NCI-H446 treated with DMSO at 0.1 percent for 48 hours (cell line): ENCODE measurements around the gene MMP20.

ENCODE experiments used
- DNase-seq: peaks from one replicate; lab custom pipeline; 2025; lab: John Stamatoyannopoulos, UW

The MMP20 gene

DNA sequence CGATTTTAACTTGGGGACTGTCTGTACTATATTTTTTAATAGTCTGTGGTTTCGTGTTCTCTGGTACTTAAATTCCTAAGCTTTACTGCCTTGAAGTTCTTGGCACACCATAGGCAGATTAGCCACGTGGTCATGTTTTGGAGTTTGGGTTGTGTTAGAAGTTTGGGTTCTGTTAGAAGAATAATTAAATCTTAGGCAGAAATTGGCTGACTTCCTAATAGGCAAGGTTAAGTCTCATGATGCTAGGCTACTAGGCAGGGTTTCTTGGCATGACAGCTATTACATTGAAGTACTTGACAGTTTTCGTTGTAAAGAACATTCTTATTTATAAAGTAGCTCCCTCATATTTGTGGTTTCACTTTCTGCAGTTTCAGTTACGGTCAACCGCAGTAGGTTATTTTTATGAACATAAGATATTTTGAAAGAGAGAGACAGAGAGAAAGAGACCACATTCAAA lies 64.5 kb downstream of the MMP20 start:
- no peak for DNase-seq

DNA sequence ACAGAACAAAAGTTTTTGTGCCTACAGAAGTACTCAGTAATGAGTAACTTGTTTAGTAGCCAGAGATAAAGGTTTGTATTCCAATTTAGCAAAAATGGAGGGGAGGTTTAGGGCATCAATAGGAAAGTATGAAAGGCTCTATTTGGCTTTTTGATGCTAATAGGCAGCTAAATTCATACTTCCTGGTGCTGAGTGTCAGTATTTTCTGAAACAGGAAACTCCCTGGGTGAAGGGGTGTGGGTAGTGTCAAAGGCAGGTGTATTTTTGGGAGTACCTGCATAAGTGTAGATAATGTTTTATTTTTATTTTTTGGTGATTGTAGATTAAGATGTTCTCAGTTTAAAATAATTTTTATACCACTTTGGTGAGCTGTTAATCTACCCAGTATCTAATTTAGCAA lies 65.3 kb downstream of the MMP20 start:
- no peak for DNase-seq

DNA sequence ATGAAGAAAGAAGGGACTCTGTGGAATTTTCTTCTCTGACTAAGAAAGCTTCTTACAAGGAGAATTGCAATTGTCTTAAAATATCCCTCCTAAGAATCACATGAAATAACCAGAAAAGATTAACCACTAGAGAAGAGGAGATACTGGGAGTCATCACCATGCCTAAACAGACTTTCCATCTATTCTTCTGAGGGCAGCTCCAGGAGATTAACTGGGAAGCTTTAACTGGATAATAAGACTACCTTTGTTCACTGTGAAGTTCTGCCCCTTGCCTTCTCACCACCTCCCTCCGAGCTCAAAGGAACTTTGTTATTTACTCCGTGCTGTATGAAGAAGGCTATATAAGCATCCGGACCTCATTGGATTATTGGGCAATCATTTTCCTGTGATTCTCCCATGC lies 70.0 kb downstream of the MMP20 start:
- DNase-seq = no peak

DNA sequence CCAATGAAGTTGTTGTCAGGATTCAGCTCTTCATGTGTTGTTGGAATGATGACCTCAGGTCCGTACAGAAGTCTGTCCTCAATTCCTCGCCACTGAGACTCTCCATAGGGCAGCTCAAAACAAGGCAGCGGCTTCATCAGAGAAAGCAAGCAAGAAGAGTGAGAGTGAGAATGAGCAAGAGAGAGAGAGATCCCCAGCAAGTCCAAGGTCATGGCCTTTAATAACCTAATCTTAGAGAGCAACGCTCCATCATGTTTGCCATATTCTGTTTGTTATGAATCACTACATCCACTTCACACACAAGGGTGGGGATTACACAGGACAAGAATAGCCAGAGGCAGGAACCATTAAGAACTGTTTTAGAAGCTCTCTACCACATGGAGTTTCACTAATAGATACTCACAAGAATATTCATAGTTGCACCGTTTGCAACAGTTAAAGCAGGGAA lies 71.3 kb downstream of the MMP20 start:
- no peak for DNase-seq

DNA sequence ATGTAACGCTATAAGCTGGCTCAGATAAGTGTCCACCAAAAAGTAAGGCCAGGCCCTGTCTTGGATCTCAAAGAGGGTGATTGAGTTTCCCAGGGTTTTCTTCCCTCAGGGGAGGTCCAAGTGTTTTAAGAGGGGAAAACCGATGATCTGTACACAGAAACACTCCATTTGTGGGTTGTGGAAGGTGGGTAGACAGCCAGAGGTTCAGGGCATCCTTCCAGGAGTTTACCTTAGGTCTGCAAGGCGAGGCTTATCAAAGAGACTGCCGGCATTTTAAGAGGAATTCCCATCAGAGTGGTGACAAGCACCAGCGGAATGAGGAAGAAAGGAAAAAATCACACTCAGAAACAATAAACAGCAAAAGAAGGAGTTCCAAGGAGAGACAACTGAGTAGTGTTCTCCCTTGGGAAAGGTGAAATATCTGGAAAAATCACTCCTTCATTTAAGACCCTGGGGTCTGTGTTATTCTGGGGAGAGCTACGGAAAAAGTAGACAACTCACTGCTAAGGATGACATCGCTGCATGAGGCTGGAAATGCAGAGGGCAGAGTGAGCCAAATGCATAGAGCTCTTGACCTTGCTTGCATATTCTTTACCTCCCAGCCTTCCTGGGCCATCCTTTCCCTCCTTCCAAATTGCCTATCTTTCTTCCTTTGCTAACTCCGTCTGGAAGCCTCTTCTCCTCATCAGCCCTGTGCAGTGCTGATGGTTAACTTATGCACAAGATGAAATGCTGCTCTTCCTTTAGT lies 72.5 kb downstream of the MMP20 start:
- DNase-seq = no peak

DNA sequence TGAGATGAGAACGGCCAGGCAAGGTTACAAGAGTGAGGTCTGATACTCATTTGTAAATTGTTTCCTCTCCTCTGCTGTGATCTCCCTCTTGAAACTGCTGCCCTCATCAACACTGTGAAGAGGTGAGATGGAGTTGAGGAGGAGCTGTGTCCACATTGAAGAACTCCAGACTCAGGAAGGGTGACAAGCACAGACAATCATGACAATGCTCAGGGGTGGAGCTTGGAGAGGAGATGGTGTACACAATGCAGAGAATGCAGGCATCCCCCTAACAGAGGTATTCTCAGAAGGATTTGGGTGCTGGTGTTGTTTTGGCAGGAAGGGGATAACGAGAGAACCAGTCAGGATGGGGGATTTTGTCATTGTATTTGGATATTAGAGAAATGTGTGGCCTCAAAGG lies 73.1 kb downstream of the MMP20 start:
- no peak for DNase-seq

DNA sequence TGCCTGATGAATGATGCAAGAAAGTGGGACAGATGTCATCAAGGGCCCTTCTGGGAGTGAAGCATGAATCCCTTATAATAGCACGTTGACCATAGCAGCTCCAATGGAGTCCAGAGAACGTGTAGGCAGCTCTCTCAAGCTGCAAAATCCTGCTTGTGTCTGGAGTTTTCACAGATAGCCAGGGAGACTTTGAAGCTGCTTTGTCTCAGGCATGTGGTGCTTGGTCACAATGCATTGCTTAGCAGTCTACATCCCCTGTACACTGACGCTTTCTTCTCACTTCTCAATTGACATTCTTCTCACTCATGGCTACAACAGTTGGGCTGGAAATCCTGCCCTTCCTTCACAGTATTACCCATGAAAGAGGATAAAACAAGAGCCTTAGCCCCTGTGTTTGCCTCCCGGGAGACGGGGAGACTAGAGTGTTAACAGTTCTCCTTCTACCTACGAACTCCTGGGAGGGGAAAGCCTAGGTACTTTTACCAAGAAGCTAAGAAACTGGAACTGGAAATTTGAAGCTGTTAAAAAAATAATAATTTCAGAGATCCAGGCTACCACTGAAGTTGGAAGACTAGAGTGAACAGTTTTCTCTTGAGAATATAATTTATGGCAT lies 73.9 kb downstream of the MMP20 start:
- DNase-seq = no peak

DNA sequence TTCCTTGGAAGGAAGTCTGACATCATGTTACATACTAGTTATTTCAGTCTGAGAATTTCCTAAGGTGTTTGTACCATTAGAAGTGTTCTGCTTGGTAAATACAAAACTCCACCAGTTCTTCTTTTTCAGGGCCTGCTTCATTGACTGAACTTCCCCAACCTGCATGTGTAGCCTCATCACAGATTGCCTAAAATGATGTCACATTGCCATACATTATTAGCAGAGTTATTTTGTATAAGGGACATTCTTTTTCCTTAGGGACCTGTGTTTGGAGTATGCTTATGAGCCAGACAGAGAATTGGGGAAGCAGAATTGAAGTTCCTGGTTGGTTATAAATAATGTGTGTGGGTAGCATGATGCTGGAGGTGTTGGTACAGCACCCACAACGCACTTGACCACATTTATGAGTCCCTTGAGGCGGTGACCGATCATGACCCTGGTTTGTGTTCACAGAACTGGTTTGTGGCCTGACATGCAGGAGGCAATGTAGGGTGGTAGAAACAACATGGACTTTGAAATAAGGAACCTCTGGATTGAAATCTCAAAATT lies 78.1 kb downstream of the MMP20 start:
- DNase-seq = no peak

DNA sequence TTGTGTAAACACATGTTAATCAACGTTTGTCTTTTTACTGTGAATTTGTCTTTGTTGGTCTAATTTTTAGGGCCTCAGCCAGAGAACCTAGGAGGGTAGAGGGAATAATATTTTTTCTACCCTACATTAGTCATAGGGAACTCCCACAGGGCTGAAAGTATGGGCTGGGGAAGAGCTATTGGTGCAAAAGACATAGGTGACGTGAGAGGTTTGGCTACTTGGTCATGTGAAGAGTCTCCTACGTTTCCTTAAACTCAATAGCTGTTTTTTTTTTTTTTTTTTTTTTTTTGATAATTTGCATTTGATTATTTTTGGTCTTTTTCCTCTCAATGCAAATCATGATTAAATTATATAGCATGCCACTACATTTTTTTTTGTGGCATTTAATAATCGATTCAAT lies 78.7 kb downstream of the MMP20 start:
- DNase-seq = no peak

DNA sequence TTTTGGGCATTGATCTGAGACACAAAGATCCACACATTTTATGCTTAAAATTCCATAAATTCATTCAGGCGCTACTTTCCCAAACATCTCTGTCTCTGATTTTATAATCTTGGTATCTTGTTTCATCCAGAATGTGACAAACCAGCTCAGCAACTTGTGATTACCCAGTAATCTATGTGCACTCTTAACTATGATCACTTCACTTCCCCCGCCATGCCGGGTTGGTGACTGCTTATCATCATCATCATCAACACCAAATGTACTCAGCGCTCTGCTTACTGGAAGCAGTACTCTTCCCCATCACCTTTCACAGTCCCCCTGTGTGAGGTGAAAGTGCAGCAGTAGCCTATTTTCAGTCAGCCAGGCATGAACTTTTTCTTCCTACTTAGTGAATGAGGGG lies 79.4 kb downstream of the MMP20 start:
- DNase-seq = no peak

DNA sequence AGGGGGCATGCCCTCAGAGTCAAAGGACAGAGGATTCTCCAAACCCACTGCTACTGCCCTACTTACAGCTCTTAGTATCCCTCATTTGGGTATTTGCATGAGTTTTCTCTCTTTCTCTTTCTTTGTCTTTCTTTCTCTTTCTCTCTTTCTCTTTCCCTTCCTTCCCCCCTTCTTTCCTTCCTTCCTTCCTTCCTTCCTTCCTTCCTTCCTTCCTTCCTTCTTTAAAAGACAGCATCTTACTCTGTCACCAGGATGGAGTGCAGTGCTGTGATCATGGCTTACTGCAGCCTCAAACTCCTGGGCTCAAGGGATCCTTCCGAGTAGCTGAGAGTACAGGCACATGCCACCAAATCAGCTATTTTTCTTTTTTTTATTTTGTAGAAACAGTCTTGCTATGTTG lies 80.5 kb downstream of the MMP20 start:
- no peak for DNase-seq

DNA sequence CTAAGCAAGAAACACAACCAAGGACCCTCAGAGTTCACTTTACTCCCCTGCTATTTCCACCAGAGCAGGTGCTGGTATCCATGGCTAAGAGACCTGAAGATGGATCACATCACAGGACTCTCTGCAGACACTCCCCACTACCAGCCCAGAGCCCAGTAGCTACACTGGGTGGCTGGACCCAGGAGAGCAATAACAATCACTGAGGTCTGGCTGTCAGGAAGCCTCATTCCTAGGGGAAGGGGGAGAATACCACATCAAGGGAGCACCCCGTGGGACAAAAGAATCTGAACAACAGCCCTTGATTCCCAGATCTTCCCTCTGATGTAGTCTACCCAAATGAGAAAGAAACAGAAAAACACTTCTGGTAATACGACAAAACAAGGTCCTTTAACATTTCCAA lies 85.6 kb downstream of the MMP20 start:
- no peak for DNase-seq

DNA sequence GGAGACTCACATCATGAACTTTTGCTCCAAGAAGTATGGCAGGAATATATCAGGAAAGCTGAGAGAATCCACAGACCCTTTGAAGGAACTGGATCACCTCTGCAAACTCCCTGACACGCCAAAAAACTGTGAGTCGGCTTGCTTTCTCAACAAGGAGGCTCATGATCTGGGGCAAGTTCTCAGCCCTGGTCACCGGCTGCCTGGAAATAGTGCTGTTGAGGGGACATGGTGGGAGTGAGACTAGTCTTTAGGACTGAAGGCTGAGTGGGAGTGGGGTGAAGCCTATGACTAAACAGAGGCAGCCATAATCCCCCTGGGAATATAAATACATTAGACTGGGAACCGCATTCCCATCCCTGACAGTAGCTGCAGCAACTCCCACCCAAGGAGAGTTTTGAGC lies 86.2 kb downstream of the MMP20 start:
- DNase-seq = no peak

DNA sequence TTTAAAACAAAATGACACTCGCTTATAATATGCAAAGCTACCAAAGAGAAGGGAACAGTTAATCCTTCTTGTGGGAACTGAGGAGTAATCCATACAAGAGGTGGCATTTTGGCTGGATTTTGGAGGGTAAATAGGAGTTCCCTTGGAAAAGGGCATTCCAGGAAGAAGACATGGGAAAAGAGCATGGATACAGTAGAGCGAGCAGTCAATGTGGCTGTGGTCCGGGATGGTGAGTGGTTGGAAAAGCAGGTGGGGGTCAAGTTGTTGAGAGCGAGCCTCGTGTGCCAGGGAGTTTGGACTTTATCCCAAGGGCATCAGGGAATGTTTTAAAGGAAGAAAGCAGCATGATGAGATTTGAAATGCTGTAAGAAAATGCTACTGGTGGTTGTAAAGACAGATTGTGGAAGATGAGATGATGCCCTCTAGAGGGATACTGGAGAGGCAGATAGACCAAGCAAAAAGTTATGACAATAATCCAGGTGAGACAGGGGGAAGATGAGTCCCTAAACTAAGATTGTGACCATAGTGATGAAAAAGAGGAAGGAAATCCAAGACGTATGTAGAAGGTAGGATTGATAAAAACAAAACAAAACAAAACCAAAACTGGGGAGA lies 90.8 kb downstream of the MMP20 start:
- no peak for DNase-seq

DNA sequence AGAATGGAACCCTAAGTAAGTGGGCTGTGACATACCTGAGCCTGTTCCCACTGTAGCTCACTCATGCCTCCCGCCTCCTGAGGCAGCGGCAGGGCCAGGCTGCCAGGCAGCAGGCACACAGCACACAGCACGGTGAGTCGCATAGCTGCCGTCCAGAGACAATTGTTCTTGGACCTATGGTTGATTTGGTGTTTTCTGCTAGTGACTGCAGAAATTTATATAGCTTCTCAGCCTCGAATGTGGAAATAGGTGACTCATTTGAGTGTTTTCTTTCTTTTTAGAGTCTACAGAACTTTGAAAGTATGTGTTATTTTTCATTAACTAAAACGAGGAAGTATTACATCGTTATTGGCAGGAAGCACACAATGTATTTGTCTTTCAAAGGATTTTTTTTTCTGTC lies 94.6 kb downstream of the MMP20 start, which contains the start of gene MMP7:
MMP7 (minus strand) TSS at position 190 of the 400 bp plus-strand sequence; CDS start at position 143, 47 bp downstream.
- no peak for DNase-seq

DNA sequence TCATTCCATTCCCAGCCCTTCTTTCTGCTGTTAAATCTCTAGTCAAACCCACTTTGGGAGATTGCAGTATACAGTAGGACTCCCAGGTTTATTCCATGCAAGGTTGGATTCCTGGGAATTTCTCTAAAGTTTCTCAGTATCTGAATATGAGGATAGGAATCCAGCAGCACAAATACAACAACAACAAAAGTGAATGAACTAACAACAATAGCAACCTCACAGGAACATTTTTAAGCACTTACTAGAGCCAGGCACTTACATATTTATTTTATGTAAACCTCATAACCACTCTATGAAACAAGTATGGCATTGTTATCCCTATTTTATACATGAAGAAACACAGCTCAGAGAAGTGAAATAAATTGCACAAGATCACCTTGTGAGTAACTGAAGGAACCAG lies 96.5 kb downstream of the MMP20 start:
- no peak for DNase-seq

DNA sequence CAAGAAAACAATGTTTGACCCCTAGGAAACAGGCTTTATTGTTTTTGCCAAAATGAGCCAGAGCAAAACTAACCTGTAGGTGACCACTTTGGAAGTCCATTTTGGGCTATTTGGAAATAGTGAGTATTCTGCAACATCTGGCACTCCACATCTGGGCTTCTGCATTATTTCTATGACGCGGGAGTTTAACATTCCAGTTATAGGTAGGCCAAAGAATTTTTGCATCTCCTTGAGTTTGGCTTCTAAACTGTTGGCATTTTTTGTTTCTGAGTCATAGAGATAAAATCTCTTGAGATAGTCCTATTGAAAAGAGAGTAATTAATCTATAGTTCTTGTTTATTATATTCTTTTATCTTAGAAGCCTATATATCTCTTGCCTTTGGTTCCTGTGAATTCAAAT lies 97.4 kb downstream of the MMP20 start:
- DNase-seq = no peak

DNA sequence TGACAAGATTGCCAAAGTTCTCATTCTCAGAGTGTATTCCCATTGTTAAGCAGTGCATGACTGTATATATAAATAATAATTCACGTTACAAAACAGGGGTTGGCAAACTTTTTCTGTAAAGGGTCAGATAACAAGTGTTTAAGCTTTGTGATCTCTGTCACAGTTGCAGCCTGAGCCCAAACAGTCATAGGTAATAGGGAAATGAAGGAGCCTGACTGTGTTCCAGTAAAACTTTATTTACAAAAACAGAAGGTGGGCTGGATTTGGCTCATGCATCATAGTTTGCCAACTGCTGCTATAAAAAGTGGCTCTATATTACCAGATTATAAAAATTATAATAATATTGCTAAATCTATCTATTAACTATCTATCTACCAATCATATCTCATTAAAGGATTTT lies 98.1 kb downstream of the MMP20 start:
- DNase-seq = no peak
